GM21367 (cell line): ENCODE measurements around the gene RDM1.

Experiments
- ATAC-seq: cut with Tn5 transposase; IDR thresholded peaks from one replicate; pipeline ENCODE4 v1.9.1; 2021; ENCODE audit not compliant: unreplicated experiment

Gene RDM1

DNA sequence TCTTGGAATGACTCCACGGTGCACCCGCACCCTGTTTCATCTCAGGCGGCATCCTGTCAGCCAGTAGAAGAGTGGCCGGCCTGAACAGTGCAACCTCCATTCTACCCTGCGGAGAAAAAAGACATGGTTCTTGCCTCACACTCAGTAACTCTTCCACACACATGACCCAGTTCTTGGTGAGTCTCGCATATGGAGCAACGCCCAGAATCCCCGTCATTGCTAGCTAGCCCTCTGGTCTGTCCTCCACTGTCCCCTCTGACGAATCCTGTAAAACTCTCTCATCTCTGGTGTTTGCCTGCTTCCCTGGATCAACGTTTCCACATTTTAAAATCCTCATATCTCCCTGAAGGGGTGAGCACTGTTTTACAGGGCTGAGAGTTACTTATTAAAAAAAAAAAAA, 4.2 kb upstream of the RDM1 start:
- ATAC-seq, result no peak

DNA sequence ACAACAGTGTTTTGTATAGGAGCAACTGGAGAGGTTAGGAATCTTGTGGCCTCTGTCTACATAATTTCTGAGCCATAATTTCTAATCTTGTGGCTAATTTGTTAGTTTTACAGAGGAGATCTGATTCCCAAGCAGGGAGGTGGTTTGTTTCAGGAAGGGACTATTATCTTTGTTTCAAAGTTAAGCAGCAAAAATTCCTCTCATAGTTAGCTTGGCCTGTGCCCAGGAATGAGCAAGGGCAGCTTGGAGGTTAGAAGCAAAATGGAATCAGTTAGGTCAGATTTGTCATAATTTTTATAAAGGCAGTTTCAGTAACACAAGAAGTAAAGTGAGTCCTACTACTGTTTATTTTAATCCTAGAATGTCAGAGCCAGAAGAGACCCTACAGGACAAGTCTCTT, 2.0 kb upstream of the RDM1 start:
- ATAC-seq, result no peak

GRCh38 chr17:35931794-35932425, 1.3 kb upstream of the RDM1 start:
- ATAC-seq, result no peak

DNA sequence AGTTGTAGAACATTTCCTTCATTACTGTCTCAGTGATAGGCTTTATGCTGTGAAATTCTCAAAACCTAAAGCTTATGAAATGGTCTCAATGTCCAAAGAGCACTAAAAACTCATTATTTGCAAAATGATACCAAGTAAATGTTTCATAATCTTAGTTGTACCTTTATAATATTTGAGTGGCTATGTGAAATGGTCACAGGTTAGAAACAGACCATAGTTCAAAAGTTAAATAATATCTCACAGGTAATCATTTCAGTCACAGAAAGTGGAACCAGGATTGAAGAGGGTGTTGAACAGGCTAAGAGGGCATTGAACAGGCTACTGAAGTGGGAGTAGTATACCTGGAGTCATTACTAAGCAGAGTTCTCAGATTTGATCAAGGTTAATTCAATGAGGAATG, 2.9 kb downstream of the RDM1 start:
- no peak for ATAC-seq

GRCh38 chr17:35923609-35924114, 6.9 kb downstream of the RDM1 start:
- no peak for ATAC-seq

- ATAC-seq, result no peak
Observed at GRCh38 chr17:35920229-35920628, 10.3 kb downstream of the RDM1 start.

GRCh38 chr17:35918665-35919064, 11.9 kb downstream of the RDM1 start:
- ATAC-seq, result no peak

- ATAC-seq, result no peak
Observed at GRCh38 chr17:35917519-35918213, 12.9 kb downstream of the RDM1 start.

- no peak for ATAC-seq
Observed at GRCh38 chr17:35915153-35915964, 15.2 kb downstream of the RDM1 start.

- ATAC-seq, result no peak
Observed at GRCh38 chr17:35914354-35914753, 16.2 kb downstream of the RDM1 start.

DNA sequence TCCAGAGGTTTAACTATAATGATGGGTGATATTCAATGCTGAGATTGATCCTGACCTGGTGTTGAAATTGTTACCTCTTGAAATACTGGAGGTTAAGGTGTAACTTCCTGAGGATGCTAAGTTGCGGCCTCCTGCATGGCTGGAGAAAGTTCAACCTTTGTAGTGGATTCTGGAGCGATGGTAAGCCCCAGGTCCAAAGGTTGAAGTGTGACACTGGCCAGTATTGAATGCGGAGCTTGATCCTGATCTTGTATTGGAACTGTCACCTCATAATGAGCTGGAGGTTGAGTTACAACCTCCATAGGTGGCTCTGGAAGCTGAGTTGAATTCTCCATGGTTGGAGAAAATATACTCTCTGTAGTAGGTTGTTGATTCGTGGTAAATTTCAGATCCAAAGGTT, 17.0 kb downstream of the RDM1 start:
- ATAC-seq, result no peak

GRCh38 chr17:35912942-35913341, 17.6 kb downstream of the RDM1 start:
- no peak for ATAC-seq

DNA sequence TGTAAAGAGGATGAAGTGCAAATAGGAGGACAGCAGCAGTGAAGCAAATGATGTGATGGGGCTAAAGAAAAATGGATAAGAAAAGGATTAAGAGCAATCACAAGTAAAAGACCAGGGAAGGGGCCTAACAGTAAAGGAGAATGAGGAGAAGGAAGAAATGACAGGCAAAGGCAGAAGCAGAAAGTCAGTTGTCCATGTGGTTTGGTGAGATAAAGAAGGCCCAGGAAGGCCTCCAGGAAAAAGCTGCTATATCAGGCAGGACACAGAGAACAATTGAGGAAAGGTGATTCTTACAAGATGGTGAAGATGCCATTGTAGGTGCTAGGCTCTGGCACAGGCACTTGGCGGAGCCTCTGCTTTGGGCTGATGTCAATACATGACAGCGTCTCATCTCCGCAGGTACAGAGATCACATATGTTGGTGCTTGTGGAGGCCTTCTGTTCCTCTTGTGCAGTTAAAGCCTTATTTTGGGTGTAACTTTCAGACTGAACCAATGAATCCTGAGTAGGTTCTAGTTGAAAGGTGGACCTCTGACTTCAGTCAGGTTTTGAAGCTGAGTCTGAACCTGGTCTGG, 18.1 kb downstream of the RDM1 start:
- ATAC-seq, result no peak

GRCh38 chr17:35909408-35909807, 21.2 kb downstream of the RDM1 start:
- no peak for ATAC-seq

- no peak for ATAC-seq
Observed at GRCh38 chr17:35907691-35908090, 22.9 kb downstream of the RDM1 start.

DNA sequence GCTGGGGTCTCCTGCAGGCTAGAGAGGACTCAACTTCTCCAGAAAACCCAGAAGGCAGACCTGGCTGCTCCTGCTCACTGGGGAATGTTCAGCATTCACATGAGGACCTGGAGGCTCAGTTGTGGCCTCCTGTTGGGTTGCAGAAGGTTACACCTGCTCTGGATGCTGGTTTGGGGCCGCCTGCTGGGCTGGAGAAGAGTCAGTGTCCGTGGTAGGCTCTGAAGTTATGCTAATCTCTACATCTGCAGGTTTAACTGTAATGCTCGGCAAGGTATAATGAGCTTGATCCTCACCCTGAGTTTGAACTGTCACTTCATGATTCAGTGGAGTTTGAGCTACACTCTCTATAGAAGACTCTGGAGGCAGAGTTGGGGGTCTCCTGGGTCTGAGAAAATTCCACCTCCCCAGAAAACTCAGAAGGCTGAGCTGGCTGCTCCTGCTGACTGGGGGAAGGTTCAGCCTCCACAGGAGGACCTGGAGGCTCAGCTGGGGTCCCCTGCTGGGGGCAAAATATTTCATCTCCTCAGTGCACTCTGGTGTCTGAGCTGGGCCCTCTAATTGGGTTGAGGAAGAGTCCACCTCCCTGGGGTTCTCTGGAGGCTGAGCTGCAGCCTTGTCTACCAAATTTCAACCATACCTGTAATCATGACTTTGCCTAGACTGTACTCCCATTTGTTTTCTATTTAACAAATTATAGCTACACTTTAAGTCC, 23.5 kb downstream of the RDM1 start:
- no peak for ATAC-seq

GRCh38 chr17:35906191-35906925, 24.2 kb downstream of the RDM1 start:
- ATAC-seq, result no peak

DNA sequence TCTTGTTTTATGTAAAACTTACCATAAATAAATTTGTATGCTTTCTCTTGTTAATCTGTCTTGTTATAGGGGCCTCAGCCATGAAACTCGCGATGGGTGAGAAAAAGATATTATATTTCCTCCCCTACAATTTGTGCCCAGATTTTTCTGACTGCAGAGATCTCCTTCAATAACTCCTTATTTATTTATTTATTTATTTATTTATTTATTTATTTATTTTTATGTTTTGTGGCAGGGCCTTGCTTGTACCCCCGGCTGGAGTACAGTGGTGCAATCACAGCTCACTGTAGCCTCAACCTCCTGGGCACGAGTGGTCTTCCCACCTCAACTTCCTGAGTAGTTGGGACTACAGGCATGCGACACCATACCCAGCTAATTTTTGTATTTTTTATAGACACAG, 27.1 kb downstream of the RDM1 start:
- ATAC-seq, result no peak

DNA sequence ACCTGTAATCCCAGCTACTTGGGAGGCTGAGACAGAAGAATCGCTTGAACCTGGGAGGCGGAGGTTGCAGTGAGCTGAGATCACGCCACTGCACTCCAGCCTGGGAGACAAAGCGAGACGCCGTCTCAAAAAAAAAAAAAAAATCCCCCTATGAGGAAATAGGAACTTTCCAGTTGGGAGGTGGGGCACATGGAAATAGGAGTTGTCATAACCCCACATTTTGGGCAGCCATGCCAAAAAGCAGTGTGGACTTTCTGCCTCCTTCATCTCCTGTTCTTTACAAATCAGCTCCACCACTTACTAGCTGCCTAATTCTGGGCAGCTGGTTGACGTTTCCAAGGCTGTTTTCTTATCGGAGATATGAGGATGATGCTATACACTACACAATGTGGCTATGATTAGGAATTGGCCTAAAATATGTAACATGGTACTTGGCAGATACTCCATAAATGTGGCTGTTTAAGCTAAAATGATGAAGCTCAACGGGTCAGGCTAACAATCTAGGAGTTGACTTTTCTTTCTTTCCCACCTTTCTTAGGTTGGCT, 28.9 kb downstream of the RDM1 start:
- ATAC-seq, result no peak
